Hippocampal formation (tissue), 2 donors: ENCODE data around the gene ELMO1.
A peak's percentile ranks its signal among the peaks of the same experiment; 100 is the strongest.

Source experiments
- DNase-seq, 2 donors: peaks; one replicate each; lab custom pipeline; 2025; lab: John Stamatoyannopoulos, UW

Gene ELMO1

GRCh38 chr7:37432281-37432920, 16.3 kb downstream of the ELMO1 start:
- no peak for DNase-seq

- no peak for DNase-seq
Measured at GRCh38 chr7:37431413-37431812, 17.3 kb downstream of the ELMO1 start.

GRCh38 chr7:37430640-37431039, 18.0 kb downstream of the ELMO1 start:
- no peak for DNase-seq

GRCh38 chr7:37430171-37430570, 18.5 kb downstream of the ELMO1 start:
- no peak for DNase-seq

GRCh38 chr7:37429435-37429791, 19.3 kb downstream of the ELMO1 start:
- DNase-seq, result no peak

GRCh38 chr7:37428681-37429434, 19.8 kb downstream of the ELMO1 start:
- no peak for DNase-seq

GRCh38 chr7:37427276-37427940, 21.3 kb downstream of the ELMO1 start:
- no peak for DNase-seq

- peak in 1 of 2 donors; percentile 16 for DNase-seq
Measured at GRCh38 chr7:37425498-37425897, 23.2 kb downstream of the ELMO1 start.

GRCh38 chr7:37424995-37425394, 23.7 kb downstream of the ELMO1 start:
- no peak for DNase-seq

- DNase-seq, result no peak
Measured at GRCh38 chr7:37424521-37424920, 24.1 kb downstream of the ELMO1 start.

GRCh38 chr7:37421861-37422500, 26.7 kb downstream of the ELMO1 start:
- DNase-seq, result no peak

- peak in 1 of 2 donors; percentile 54 for DNase-seq
Measured at GRCh38 chr7:37420946-37421695, 27.5 kb downstream of the ELMO1 start.

- DNase-seq, result no peak
Measured at GRCh38 chr7:37419496-37419895, 29.2 kb downstream of the ELMO1 start.

- no peak for DNase-seq
Measured at GRCh38 chr7:37418381-37418780, 30.3 kb downstream of the ELMO1 start.

GRCh38 chr7:37417107-37417474, 31.6 kb downstream of the ELMO1 start:
- no peak for DNase-seq

- DNase-seq, result no peak
Measured at GRCh38 chr7:37416378-37417106, 32.1 kb downstream of the ELMO1 start.

GRCh38 chr7:37415629-37416028, 33.0 kb downstream of the ELMO1 start:
- DNase-seq, result no peak

GRCh38 chr7:37414352-37414983, 34.2 kb downstream of the ELMO1 start:
- DNase-seq, result no peak

- no peak for DNase-seq
Measured at GRCh38 chr7:37411444-37412034, 37.1 kb downstream of the ELMO1 start.
